ENCODE data around the gene PARVB.

The PARVB gene

DNA sequence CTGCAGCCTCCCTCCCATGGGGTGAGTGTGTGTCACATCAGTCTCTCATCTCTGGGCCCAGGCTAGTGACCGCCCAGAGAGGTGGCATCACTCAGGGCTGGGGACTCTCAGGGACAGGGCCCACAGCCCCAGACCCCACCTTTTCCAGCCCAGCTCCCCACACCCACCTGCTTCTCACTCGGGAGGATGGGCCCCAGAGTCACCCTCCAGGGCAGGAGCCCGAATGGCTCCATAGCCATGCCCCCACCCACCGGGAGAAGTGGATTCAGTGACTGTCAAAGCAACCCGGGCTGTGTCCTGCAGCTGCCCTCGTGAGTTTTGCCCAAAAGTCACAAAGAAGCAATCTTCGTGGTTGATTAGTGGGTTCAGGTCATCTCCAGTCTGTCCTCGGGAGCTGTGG is 182.6 kb downstream of the PARVB start:
- no peak for DNase-seq

DNA sequence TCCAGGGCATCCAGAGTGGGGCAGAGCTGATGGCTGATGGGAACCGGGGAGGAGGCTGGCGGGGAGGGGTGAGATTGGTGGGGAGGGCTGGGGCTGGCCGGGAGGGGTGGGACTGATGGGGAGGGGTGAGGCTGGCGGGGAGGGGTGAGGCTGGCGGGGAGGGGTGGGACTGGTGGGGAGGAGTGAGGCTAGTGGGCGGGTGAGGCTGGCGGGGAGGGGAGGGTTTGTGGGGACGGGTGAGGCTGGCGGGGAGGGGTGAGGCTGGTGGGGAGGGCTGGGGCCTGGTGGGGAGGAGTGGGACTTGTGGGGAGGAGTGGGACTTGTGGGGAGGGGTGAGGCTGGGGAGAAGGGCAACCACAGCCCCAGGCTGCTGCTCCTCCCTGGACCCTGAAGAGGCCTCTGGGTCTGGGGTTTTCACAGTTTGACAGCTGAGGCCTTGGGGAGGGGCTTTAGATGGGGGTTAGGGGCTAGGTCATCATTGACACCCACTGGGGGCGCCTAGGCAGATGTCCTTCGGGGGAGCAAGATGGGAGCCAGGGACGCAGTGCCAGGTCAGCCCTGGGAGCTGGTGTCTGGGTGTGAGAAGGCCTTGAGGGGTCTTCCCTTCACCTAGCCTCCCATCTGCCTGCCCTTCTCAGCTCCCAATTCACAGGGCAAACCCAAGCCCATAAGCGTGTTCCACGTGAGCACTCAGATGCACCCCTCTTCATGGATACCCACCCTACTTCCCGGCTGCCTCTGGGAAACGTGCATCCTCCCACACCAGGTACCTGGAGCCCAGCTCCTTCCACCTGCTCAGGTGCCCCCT is 183.3 kb downstream of the PARVB start:
- DNase-seq = no peak

DNA sequence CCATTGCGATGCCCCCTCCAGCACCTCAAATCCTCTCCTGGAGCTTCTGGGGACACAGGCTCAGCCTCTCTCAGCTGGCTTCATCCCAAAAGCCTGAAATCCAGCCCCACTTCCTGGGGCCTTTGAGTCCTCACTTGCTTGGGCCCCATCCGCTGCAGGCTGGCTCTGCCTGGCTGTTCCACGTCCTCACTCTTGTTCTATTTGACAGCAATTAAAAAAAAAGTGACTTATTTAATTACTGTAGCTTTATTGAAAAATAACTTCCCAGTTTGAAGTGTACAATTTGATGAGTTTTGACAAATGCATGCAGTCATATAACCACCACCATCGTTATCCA is 183.8 kb downstream of the PARVB start:
- DNase-seq = no peak

DNA sequence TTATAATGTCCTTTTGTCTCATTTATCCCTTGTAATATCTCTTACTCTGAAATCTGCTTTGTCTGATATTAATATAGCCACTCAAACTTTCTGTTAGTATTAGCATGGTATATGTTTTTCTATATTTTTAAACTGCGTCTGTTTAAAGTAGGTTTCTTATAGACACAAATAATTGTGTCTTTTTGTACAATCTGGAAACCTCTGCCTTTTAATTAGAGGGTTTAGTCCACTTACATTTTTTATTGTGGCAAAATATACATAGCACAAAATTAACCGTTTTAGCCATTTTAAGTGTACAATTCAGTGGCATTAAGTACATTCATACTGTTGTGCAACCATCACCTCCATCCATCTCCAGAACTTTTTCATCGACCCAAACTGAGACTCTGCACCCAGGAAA is 185.2 kb downstream of the PARVB start:
- DNase-seq = no peak

DNA sequence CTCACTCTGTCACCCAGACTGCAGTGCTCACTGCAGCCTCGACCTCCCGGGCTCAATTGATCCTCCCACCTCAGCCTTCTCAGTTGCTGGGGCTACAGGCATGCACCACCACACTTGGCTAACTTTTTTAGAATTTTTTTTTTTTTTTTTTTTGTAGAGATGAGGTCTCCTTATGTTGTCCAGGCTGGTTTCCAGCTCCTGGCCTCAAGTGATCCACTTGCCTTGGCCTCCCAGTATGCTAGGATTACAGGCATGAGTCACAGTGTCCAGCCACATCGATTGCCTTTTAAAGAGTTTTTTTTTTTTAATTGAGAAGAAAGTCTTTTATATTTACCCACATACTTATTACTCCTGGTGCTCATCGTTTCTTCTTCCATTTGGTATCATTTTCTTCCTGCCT is 186.6 kb downstream of the PARVB start:
- no peak for DNase-seq

DNA sequence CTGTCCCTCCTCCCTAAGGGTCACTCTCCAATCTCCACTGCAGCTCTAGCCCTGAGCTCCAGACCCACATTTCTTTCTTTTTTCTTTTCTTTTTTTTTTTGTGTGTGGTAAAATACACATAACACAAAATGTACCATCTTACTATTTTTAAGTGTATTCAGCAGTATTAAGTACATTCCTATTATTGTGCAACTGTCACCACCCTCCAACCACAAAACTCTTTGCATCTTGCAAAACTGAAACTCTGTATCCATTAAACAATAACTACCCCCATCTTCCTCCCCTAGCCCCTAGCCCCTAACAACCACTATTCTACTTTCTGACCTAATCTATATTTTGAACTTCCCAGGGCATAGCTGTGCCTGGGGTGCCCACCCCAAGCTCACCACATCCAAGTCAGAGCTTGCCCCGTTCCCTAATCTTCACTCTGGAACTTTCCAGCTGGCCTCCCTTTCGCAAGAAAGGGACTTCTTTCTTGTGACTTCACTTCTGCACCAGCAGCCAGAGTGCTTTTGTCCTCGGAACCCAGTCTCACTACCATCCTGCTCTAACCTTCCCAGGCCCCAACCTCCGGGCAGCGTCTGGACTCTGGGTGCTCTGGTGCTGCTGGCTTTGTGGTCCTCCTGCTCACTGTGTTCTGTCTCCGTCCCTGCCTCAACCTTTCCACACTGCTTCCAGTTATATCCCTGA is 187.3 kb downstream of the PARVB start:
- DNase-seq = no peak

DNA sequence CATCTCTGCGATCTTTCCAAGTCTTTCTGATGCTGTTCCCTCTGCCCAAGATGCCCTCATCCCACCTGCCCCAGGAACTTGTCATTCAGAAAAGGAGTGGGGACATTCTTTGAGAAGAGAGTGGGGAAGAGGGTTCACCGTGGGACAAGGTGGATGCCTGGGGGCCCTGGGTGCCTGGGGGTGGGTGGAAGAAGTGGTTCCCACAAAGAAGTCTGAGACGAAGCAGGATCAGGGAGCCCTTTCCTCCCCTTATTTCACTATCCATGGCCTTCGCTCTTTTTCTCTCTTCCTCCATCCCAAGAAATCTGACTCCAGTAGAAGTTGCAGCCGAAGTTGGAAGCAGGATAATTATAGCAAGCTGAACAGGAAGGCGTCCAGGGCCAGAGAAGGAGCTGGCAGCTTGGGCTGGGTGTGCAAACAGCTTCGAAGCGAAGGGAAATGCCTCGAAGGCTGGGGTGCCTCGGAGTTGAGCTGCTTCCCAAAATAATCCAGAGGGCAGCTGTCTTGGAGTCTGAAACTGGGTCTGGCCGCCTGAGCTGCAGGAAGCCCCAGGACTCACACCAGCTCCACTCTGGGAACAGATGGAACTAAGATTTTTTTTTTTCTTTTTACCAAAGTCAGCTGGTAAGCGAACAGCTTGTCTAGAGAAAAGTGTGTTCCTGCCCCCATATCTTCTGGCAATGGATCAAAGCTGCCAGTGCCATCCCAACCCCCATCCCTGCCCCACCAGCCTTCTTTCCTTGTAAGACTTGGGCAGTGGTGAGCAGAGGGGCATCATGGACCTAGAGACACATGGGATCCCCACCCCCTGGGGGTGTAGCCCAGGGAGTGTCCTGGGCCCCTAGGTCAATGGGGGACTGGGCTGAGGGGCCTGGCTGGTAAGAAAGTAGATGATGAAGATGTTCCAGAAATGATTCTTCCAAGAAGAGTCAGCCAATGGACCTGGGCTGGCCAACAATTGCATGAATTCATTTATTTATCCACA is 188.1 kb downstream of the PARVB start:
- no peak for DNase-seq

DNA sequence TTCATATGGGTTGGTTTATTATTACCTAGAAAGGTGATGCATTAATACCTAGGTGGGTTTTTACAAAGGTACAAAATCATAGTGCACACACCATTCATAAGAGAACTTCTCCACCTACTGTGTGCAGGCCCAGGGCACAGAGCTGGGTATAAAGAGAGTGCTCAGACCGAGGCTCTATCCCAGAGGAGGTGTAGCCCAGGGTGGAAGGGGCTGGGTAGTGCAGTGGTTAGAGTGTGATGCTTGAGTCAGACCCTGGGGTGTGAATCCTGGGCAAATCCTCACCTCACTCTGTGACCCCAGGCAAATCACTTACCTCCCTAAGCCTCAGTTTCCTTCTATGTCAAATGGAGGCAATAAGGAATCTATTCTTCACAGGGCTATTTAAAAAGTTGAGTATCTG is 188.8 kb downstream of the PARVB start:
- no peak for DNase-seq

DNA sequence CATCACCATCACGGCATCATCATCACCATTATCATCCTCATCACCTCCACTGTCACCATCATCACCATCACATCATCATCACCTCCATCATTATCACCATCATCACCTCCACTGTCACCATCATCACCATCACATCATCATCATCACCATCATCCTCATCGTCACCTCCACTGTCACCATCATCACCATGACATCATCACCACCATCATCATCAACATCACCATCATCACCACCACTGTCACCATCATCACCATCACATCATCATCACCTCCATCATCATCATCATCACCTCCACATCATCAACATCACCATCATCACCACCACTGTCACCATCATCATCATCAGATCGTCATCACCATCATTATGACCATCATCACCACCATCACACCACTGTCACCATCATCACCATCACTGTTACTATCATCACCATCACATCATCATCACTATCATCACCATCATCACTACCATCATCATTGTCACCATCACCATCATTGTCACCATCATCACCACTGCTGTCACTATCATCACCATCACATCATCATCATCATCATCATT is 189.5 kb downstream of the PARVB start:
- DNase-seq = no peak

DNA sequence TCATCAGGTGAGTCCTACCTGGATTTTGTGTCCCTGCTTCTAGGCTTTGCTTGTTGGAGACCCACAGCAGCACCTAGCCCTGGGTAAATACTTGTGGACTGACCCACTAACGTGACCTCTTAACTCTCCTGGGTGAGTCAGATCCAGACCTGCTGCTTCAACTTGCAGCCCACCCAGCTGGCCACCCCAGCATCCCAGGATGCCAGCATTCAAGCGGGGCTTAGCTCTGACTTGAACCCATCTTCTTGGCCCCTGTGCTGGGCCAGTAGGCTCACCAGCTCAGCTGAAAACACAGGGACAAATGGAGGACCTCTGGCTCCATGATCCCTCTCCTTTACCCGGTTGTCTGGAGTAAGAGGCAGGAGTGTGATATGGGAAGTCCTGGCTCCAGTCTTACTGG is 190.1 kb downstream of the PARVB start:
- DNase-seq = no peak

DNA sequence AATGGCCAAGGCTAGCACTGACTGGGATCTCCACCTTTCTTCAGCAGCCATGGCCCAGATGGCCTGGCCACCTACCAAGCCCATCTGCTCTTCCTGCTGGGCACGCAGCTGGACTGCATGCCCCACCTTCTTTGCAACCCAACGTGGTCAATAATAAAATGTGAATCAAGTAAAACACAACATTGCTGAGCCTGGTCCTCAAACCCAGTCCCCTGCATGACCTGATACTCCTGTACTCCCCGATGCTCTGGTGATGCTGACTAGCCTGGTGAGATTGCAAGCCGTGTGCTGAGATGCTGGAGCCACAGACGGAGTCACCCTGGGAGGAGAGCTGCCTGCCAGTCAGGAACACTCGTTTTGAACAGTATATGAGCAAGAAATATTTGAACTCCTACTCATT is 190.7 kb downstream of the PARVB start:
- no peak for DNase-seq

DNA sequence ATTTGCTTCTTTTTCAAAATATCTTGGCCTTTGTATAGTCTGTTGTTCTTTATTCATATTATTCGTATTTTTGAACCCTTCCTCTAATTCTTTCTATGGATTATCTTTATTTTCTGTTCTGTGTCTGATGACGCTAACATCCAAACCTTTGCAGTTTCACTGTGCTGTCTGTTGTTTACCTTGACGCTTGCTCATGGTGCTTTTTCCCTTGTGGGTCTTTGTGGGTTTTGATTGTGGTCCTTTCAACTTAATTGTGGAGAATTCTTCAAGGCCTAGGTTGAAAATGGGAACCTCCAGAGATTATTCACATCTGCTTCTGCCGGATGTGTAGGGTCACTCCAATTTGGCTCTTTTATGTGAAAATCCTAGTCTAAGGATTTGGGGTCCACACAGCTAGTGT is 191.2 kb downstream of the PARVB start:
- no peak for DNase-seq

DNA sequence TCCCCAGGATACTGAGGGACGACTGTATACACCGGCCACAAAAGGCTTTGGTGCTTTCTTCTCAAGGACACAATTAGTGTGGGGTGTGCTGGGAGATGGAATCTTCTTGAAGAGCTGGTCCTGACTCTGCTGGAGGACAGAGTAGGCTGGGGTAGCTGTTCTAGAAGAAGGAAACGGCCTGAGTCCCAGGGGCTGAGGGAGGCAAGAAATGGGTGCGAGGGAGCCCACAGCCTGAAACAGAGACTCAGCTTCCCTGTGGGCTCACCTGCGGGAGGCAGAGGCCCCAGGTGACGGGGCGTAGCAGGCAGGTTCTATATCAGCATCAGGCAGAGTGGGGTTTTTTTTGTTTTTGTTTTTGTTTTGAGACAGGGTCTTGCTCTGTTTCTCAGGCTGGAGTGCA is 193.2 kb downstream of the PARVB start:
- DNase-seq = no peak

DNA sequence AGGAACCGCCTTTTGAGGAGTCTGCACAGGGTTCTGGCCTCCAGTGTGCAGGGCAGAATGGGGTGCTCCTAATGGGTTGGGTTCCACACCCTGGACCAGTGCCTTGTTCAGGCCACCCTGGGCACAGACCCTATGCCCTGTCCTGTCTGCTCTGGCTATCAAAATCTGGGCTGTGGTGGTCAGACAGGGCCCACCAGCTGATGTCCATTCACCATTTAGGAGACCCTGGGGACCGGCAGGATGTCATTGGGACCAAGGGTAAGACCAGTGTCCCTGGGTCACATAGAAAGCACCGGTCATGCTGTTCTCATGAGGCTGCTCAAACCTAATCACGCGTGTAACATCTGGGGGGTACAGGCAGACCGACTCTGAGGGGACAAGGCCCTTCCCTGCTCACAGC is 194.0 kb downstream of the PARVB start:
- no peak for DNase-seq

DNA sequence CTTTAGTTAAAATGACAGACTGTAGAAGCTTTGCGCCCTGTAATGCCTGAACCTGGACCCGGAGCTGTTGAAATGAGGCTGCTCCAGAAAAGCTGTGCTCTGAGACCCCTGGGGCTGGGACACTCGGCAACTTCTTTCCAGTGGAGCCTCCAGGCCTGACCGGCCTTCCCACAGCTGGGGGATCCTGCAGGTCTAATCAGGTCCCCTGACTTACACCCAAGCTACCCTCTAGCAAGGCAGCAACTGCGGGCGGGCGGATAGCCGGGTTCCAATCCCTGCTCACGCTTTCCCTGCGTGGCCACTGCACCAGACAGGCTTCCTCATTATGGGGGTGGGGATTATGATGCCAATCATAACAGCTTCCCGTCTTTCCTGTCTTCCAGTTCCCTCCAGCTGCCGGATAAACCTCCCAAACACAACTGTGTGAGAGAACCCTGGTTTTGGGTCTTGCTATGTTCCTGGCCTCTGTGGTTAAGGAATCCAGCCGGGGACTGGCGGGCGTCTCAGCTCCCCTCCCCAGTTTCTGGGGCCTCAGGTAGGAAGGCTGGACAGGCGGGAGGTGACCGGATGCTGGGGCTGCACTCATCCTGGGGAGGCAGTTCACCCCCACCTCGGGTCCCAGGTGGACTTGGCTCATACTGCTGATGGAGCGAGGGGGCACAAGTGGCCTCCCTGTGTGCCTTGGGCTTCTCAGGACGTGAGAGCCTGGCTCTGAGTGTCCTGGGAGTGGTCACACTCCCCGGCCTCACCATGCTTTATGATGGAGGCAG is 195.2 kb downstream of the PARVB start:
- no peak for DNase-seq

DNA sequence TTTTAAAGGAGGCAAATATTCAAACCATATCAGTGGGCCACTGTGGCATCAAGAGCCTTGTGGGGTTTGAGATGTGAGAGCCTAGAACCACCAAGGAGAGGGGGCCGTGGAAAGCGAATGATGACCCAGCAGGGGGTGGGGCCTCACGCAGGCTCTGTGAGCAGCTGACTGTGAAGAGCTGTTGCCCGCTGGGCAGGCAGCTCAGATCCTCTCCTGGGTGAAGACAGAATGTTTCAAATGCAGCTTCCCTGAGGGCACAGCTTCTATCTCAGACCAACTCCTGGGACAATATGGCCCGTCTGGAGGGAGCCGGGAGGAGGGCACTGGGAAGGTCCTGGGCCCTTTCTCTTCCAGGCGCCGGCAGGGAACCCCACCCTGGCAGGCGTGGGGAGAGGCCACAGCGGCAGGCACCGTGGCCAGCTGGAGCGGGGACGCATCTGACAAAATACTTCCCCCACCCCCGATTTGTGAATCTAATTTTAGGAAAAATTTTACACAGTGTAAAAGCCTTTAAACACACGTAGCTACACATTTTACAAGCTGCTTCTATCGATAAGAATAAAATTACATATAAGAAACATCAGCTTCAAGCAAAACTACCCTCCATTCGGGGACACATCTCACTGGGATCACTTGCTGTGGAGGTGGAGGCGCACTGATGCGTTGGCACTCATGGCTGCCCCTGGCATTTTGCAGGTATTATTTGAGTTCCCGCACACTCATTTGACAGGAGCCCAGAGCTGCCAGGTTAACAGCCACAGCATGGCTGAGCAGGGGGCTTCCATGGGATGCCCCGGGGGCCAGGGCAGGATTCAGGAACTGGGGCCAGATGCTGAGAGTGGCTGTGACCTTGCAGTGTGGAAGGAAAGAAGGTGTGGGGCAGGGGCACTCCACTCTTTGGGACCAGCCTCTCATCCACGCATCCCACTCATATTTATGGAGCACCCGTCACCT is 196.9 kb downstream of the PARVB start:
- no peak for DNase-seq

DNA sequence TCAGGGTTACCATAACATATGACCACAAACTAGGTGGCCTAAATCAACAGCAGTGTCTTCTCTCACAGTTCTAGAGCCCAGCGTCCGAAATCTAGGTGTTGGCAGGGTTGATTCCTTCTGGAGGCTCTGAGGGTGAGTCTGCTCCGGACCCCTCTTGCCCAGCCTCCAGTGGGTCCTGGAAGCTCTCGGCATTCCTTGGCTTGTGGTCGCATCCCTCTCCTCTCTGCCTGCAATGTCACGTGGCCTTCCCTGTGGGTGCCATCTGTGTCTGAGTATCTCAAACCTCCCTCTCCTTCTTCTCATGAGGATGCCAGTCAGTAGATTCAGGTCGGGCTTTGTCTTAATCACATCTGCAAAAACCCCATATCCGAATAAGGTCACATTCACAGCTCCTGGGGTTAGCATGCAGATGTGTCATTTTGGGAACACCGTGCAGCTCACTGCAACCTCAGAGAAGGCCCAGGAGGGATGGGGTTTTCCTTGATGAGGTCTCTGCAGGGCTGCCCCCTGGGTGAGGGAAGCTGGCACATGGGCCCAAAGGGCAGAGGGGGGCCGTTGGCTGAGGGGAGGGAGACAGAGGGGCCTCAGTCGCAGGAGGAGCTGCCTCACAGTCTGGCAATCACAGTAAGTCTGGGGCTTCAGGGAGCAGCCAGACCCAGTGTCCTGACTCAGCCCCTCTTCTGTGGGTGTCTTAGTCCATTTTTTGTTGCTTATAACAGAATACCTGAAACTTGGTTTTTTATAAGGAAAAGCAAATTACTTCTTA is 197.8 kb downstream of the PARVB start:
- DNase-seq = no peak

Measured in stimulated activated naive CD4-positive, alpha-beta T cell (primary cell).